GM20431 (cell line): ENCODE measurements around the gene JAK1.

Experiments used
- in situ Hi-C: fragments of 300-500 bp; cut with MseI, MboI; formaldehyde crosslinking; loops from one replicate; pipeline ENCODE4 v1.15.0; 2020; ENCODE audit warnings: low sequenced_read_pairs; ENCODE audit not compliant: unreplicated experiment

JAK1 gene

DNA sequence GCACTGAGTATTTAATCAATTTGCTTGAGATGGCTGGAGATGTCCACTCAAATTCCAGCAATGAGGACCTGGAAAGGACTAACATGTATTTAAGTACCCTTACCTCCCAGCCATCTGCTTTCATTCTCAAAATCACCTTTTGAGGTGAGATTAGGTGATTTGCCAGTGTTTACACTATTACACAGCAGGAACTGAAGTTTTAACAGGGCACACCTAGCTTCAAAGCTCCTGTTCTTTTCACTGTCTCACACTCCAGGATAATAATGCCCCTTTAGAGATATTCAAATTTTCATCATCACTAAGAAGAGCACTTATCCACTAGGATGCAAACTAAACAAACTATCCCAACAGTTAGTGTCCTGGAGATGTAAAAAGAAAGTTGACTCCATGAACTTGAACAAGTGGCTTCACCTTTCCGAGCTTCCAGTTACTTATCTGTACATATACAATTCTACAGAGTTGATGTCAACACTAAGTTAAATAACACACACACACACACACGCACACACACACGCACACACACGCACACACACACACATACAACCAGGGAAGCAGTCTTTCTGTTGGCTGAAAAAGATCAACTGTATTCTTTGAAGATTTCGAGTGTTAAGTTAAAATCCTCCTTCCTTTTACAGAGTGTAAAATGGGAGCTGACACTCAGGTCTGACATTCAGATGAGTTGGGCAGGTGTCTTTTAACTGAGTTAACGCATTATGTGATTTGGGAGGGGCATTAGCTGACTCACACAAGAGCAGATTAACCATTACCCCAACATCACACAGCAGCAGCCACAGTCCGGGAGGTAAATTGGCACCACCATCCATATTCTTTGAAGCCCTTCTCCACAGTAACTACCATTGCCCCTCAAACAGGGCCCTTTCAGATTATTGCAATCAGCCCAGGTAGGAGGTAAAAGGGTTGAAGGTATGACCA is 15.5 kb upstream of the JAK1 start:
- in situ Hi-C loops = no loop called here

DNA sequence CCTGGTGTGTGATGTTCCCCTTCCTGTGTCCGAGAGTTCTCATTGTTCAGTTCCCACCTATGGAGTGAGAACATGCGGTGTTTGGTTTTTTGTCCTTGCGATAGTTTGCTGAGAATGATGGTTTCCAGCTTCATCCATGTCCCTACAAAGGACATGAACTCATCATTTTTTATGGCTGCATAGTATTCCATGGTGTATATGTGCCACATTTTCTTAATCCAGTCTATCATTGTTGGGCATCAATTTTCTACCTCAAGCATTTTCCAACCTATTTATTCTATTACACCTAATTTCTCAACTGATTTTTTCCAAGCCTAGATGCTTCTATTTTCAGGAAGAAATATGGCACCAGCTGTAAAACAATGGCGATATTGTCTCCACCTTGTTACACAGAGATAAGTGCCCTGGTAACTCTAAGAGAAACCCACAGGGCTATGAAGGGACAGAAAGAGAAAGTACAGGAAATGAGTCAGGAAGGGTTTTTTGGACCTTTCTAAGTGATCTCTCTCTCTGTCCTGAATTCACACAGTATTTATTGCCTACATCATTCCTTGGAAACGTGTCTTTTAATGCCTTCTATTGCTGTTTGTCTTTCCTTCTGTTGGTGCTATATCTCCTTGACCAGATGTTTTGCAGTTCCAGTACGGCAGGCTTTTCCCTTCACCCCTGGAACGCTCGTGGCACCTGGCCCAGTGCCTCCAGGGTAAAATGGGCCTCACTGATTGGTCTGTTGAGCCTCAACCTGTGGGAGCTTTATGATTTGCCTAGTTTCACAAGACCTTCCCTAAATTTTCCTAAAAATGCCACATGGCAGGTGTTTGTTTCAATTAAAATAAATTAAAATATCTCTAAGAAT is 14.6 kb upstream of the JAK1 start:
- in situ Hi-C loops = no loop called here

DNA sequence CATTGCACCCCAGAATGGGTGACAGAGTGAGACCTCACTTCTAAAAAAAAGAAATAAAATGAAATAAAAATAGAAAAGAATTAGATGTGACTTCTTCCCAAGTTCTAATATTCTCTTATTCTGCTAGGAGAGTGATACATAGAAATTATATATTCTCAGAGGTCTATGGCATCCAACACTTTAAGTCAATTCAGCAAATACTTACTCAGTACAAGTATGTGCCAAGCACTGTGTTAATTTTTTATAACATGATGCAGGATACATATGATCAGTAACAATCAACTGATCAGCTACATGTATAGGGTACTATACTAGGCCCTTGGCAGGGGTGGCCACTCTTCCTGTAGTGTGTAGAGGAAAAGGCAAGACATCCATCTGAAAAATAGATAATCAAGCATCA is 13.0 kb upstream of the JAK1 start:
- in situ Hi-C loops = no loop called here

DNA sequence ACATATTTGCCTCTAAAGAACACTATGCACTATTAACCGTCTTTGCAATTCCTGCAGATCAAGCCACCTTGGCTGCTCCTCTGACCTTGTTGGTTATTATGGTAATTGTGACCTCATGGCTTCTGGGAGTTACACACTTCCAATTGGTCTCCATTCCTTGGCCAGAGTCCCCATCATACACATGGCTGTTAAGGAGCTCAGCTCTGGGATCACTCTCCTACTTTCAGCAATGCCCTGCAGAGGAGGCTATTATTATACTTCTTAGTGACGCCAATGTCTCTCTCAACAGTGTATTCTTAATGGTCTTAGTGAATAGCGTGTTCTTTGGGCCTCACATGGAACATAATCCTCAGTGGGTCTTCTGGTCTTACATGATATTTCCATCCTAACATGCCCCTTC is 10.0 kb upstream of the JAK1 start:
- in situ Hi-C loops = no loop called here

DNA sequence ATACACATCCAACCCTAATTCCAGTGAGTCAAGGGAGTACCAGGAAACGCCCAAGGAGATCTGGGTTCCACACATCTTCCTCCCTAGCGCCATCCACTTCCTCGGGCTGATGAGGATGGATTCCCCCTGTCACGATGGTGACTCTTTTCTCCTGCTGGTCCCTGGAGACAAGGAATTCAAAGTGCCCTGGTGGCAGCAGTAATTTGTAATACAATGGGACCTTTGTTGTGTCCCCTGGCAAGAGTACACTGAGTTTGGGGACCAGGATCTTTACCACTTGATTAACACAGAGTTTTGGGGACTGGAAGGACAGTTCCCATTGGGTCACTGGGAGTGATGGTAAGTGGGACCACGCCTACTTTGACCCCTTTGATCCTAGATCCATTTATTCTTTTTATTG is 9.4 kb upstream of the JAK1 start:
- in situ Hi-C loops = no loop called here

DNA sequence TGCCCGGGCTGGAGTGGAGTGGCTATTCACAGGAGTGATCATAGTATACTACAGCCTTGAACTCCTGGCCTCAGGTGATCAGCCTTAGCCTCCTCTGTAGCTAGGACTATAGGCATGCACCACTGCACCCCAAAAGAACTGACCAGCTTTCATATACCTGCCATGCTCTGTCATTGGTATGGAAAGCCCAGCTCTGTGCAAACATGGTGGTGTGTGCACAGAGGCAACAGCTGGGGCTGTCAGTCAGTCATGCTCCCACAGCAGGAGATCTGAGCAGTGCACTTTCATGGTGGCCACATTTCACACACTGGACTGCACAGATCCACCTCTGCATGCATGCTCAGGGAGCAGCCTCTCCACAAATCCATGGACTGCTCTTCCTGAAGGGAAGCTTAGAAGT is 8.8 kb upstream of the JAK1 start:
- in situ Hi-C loops = no loop called here

DNA sequence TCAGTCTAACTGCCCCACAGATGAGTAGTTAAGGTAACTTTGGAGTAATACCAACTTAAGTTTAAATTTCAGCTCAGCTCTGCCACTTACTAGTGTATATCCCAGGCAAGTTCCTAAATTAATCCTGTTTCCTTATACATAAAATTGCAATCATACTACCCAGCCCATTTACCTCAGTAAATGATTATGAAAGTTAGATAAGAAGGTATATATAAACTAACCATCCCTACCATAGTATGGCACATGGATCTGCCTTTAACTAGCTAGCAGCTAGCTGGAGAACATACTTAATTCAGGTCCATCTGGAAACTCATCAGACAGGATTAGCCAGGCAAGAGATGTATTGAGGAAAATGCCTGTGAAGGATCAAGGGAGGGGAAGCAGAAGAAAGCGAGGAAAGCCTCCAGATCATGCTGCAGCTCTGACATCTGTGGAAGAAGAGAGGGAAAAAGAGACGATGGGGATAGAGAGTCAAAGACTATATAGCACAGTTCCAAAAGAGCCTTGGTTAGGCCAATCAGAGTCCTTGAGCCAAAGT is 8.0 kb upstream of the JAK1 start:
- in situ Hi-C loops = no loop called here

DNA sequence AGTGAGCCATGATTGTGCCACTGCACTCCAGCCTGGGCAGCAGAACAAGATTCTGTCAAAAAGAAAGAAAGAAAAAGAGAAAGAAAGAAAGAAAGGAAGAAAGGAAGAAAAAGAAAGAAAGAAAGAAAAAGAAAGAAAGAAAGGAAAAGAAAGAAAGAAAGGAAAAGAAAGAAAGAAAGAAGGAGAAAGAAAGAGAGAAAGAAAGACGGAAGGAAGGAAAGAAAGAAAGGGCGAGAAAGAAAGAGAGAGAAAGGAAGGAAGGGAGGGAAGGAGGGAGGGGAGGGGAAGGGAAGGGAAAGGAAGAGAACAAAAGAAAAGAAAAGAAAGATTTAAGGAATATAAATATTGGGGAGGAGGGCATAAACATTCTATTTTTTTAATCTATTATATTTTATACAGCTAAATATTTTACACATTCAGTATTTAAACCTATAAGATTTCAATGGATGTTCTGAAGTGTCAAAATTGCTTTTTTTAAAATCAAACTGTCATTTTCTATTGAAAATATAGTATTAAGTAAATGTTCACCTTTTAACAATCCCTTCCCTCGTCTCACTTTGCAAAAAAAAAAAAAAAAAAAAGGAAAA is 6.8 kb upstream of the JAK1 start:
- in situ Hi-C loops = no loop called here

DNA sequence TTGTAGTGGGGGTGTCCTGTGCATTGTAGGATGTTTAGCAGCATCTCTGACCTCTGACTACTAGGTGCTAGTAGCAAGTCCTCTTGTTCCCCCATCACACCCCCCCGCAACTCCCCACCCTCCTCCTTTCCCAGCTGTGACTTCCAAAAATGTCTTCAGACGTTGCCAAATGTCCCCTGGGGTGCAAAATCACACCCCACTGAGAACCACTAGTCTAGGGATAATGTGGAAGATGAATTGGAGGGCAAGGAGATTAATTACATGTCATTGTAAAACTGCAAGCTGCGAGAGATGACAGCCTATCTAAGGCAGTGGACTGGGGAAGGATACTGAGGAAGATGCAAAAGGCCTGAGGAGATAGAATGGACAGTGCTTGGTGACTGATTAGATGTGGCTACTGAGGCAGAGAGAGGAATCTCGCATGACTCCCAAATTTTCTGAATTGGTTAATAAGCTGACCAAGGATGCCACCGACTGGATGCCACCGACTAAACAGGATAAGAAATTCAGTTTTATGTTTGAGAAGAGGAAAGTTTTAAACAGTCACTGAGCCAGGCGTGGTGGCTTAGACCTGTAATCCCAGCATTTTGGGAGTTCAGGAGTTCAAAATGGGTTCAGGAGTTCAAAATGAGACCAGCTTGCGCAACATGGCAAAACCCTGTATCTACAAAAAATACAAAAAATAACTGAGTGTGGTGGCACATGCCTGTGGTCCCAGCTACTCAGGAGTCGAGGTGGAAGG is 3.1 kb upstream of the JAK1 start:
- in situ Hi-C loops = no loop called here

DNA sequence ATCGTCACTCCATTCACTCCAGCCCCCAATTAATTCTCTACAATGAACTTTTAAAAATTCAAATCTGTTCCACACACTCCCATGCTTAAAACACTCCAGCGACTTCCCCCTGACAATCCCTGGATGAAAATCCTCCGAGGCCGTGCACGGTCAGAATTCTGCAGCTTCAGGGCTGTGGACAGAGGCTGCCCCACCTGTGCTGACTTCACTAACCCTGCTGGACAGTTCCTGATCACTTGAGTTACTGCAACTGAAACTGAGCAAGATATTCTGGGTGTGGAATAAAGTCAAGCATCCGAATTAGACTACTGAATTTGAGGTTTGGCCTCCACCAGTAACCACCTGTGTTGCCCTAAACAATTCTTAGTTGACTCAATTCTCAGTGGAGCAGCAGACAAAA is 1.0 kb upstream of the JAK1 start:
- in situ Hi-C loops = no loop called here

DNA sequence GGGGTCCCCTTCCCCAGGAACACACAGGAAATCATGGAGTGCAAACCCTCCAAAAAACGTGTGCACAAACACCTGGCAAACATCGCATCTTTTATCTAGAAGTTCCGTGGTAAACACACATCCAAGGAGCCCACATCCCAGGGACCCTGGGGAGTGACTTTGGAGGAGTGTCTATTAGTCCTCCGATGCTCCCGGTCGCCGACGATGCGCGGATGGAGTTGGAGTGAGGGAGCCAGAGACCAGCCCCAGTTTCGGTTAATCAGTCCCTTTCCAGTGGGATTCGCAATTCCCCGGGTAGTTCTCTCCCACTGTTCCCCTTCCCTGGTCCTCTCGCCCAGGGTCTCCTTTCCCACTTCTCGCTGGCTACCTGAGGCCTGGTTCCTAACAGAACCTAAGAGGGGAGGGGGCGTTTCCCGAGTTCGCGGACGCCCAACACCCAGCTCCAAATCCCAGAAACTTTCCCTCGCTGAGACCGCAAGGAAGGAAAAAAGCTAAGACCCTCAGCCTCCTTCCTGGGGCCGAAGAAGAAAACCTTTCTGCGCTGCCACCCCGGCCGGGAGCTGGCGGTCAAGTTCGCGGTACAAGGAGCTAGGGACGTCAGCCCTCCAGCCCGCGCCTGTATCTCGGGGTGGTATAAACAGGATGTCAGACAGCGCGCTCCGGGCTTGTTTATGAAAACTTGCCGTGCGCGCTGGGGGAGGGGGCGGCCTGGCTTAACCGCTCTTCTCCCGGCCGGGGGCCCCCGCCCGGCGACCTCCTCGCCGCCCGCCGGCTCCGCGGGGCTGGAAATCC is 787 bp downstream of the JAK1 start:
- in situ Hi-C loops = no loop called here

DNA sequence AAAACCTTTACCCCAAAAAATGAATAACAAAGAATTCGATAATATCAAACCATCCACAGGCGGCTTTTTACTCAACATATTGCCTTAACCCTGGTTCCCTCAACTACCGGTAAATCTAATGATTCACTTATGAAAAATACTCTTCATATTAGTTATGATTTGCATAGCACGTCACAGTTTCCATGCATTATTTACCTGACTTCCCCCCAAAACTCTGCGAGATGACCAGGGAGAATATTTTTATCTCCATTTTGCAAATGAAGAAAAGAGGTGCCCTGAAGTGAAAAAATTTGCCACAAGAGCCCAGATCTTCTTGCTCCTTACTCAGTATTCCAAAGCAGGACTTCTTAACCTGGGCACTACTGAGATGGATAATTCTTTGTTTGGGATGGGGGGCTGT is 2.9 kb downstream of the JAK1 start:
- in situ Hi-C loops = no loop called here

DNA sequence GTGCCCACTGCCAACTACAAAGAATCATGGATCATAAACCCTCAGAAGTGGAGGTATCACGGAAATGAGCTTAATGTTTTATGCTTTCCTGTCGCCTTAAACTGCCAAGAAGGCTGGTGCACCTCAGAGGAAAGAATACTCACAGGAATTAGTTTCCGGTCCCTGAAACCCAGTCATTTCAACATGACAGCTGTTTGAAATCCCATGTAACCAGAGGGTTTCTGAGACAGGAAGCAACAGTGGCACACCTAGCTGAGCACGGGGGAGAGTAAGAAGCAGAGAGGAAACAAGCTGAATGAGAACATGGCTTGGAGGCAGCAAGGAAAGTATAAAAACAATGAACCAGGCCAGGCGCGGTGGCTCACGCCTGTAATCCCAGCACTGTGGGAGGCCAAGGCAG is 3.9 kb downstream of the JAK1 start:
- in situ Hi-C loops = no loop called here

DNA sequence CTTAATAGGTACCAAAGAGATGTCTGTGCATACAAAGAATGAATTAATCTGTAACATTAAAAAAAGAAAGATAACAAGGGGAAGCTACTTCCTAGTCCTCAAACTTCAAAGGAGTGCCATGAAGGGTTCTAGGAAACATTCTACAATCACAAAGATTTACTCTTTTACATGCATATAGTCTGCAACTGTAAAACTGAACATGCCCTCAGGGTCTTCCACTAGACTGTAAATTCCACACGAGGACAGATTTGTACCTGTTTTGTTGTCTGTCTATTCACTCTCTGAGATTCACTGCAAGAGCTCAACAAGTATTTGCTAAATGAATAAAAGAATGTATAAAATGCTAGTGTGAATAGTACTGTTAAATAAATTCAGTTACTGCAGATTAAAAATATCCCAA is 4.4 kb downstream of the JAK1 start:
- in situ Hi-C loops = no loop called here

DNA sequence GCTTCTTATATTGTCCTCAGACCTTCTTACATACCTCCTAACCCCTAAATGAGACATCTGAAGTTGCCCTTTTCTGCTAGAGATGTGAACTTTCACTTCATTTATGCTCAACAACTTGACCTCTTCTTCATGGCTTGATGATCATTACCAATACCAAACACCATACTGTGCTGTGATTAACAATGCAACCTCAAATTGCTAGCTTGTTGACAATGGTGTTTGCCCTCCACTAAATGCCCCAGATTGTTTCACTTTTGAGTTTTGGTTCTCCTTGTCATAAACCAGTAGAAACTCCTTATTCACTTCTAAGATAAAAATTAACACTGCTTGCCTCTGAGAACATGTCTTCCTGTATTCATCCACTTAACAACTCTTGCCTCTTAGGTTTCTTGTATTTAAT is 5.6 kb downstream of the JAK1 start:
- in situ Hi-C loops = no loop called here

DNA sequence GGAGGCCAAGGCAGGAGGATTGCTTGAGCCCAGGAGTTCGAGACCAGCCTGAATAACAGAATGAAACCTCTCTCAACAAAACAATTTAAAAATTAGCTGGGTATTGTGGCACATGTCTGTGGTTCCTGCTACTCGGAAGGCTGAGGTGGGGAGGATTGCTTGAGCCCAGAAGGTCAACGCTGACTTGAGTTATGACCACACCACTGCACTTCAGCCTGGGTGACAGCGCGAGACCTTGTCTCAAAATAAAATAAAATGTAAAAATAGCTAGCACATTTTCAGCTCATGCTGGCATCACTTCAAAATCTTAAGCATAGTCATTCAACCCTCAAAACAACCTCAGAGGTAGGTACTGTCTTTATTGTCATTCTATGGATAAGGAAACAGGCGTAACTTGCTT is 6.4 kb downstream of the JAK1 start:
- in situ Hi-C loops = no loop called here

DNA sequence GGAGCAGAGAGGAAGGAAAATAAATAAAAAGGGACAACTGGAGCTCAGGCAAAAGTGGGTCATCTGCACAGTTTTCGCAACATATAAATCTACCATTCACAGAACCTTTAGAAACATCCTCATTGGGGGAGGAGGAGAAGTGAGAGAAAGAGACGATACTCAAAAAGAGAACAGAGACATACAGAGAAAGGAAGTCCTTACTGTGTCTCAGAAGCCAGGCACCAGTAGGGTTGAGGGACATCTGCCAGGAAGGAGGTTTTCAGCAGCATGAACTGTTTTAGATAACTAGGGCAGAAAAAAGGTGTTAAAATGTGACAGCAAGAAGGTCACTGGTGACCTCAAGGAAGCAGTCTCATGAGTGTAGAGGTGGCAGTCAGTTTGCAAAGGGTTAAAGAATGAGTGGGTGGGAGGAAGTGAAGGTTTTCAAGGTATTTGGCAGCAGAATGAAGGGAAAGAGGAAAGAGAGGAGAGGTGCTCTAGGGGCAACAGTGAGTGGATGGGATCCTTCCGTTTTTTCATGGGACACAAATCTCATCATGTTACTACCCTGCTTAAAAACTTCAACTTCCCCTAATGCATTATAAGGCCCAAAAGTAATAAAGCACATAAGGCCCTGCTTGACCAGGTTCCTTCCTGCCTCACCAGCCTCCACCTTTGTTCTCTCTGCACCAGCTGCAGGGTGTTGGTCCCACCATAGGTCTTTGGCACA is 9.5 kb downstream of the JAK1 start:
- in situ Hi-C loops = no loop called here

DNA sequence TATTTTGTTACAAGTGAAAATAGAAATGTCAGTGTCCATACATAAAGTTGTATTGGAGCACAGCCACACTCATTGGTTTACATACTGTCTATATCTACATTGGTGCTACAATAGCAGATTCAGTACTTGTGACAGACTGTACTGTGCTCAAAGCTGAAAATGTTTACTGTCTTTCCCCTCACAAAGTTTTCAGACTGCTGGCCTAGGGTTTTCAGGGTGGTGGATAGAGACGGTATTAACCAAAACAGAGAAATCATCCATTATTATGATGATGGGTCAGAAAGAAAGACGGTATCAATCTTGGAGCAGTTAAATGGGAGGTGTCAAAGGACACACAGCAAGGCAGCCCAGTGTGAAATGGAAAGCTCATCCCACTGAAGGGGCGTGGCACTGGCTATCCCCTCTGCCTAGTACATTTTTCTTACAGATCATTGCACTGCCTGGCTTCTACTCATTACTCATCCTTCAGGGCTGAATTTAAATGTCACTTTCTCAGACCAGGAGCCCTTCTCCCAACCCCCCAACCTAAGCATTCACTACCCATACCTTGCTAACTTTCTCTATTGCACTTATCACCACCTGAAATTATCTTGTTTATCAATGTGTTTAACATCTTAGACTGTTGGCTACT is 10.2 kb downstream of the JAK1 start:
- in situ Hi-C loops = no loop called here
